SW 1271 (cell line): Measurements from ENCODE around the gene ZNF148.

Source experiments
- DNase-seq, 2 experiments: peaks; one replicate each; lab custom pipeline; 2025; lab: John Stamatoyannopoulos, UW

Gene ZNF148

DNA sequence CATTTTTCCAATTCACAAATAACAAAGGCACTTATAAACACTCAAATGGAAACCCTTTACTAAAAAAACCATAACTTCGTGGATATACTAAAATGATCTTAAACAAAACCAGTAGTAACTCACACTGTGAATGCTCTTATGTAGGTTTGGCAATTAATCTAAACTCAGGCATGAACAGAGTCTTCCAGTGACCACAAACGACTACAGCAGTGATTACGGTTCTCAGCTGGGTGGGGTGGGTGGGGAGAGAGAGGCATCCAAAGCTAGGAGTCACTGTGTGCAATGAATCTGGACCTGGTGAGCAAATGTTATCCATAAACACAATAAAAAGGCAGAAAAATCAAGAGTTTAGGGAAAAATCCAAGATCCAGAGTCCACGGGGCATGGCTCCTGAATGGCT, 183.9 kb downstream of the ZNF148 start:
- no peak for DNase-seq

DNA sequence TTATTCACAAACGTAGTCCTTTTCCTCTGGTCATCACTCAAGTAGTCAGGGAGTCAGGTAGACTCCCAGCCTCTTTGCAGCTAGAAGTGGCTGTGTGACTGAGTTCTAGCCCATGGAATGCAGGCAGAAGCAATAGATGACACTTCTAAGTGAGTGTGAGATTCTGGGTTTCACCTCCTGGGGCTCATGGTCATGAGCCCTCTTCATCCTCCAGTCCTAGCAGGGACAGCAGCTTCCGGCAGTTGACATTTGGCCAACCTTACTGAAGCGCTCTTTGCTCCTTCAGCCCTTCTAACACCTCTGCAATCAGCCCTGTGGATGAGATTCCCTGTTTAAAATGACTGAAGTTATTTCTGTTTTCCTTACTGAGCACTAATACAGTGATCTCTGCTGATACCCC, 184.3 kb downstream of the ZNF148 start:
- no peak for DNase-seq

DNA sequence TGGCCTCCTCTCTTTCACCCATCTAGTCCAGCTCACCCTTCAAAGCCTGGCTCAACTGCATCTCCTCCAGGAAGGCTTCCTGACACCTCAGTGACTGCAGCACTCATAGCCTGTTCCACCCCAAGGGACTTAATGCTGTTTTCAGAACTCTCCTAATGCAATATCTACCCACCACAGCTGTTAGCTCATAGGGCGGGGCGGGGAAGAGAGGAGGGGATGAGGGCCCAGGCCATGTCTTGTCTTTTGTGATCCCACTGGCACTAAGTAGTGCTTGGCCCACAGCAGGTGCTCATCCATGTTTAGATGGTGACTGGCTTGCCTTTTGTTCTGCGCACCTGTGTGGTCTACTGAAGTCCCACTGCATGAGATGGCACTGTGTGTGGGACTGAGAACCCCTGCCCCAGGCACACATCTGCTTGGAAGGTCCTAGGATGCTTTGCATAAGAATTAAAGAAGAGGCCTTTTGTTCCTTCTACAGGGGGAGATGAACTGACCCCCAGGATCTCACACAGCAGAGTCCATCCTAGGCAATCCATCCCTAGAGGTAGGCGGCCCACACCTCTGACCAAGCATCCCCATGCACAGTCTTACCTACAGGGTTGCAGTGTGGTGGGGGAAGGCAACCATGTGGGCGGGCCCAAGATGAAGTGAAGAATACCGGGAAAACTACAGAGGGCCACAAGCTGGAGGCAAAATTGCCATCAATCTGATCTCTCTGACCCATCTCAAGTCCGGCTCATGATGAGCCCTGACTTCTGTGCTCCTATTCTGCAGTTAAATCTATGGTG, 185.6 kb downstream of the ZNF148 start:
- no peak for DNase-seq

DNA sequence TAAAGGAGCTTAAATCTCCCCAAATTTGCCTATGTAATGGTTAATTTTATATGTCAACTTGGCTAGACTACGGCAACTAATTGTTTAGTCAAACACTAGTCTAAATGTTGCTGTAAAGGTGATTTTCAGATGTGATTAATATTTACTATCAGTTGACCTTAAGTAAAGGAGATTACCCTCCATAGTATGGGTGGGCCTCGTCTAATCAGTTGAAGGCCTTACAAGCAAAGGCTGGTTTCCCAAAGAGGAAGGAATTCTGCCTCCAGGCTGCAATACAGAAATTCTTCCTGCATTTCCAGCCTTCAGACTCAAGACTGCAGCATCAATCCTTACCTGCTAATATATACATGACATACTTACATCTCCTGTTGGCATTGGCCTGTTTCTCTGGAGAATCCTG, 186.2 kb downstream of the ZNF148 start:
- DNase-seq: no peak

DNA sequence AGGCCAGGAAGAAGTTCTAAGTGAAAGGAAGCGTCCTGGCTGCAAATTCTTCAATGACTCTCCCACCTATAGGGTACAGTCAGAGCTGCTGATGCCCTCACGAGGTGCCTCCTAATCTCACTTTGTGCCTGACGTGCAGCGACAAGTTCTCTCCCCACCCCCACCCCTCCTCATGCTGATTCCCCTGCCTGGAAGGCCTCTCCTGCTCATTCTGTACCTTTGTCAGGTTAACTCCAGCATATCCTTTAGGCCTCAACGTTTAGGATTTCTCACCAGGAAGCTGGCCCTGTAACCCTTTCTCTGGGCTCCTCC, 187.6 kb downstream of the ZNF148 start:
- no peak for DNase-seq

DNA sequence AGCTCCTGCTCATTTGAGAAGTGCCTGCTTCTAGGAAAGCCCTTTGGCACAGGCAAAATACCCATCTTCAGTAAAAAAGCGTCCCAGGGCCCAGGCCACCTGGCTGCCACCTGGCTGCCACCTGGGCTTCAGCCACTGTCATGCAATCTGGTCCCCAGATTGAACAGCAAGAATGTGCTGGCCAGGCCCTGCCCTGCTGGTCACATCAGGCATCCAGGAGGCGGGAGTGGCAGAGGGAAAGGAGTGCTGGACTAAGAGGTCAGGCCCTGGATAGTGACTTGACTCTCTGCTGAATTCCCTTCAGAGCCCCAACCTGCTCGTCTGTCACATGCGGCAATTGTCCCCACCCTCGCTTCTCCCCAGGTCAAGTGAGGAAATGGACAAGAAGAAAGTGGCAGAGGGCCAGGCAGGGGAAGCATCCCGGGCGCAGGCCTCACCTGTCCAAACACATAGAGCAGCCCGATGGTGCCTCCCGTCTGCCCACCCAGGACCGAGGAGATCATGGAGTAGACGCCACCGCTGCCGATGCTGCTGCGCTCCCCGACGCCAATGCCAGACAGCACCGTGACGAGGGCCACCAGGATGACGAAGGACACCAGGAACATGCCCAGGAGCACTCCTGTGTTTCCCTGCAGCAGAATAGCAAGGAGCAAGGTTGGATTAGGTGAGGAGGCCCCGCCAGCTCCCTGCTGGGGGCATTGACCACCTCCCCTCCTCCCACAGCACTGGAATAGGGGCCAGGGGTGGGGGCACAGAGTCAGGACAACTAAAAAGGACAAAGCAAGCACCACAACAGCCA, 188.1 kb downstream of the ZNF148 start:
- no peak for DNase-seq

DNA sequence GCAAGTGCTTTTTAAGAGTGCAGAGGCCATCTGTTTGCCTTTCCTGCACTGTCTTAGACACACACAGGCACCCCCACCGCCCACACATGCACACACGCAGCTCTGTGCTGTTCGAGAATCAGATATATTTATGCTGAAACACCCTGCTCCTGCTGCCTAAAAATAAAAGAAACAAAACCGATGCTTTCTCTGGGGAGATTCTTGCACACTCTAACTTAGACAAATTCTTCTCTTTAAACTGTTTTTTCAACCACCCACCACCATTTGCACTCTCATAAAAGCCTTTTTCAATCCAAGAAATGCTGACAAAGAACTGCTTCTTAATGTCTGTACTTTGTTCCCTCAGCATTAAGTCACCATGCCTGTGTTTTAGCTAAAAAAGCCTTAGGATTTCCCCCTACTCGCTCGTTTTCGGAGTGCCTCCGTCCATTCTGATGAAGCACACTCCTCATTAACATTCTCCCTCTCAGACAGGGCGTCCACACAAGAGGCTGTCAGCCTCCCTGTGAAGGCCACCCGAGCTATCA, 188.8 kb downstream of the ZNF148 start:
- no peak for DNase-seq

DNA sequence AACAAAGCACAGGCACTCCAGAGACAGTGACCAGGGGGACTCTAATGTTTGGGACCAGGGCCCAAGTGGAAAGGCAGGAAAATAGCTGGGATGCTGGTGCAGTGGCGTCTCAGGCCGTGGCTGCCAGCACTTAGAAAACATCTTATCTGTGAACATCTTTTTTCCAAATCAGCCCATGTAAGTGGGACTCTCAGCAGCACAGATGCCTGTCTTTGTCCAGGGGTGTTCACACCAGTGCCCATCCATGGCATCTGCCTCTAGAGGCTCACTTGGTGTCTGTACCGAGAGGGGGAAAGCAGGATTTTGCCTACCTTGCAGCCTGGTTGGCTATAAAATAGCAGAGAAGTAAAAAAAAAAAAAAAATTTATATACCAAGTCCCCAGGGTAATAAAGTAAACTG, 189.3 kb downstream of the ZNF148 start:
- no peak for DNase-seq

DNA sequence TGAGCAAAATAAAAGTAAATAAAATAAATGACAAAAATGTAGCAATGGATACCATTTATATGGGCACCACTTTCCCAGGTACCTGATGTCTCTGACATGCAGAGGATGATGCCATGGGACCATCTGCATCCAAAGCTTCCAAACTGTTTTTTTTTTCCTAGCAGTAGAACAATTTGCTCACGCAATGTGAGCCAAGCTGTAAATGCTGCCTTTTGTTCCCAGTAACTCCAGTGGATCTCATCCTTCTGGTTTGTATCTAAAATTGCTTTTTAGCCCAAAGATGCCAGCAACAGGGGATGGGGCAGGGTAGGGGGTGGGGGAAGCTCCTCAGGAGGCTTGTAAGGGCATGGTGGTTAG, 195.3 kb downstream of the ZNF148 start:
- DNase-seq: no peak

DNA sequence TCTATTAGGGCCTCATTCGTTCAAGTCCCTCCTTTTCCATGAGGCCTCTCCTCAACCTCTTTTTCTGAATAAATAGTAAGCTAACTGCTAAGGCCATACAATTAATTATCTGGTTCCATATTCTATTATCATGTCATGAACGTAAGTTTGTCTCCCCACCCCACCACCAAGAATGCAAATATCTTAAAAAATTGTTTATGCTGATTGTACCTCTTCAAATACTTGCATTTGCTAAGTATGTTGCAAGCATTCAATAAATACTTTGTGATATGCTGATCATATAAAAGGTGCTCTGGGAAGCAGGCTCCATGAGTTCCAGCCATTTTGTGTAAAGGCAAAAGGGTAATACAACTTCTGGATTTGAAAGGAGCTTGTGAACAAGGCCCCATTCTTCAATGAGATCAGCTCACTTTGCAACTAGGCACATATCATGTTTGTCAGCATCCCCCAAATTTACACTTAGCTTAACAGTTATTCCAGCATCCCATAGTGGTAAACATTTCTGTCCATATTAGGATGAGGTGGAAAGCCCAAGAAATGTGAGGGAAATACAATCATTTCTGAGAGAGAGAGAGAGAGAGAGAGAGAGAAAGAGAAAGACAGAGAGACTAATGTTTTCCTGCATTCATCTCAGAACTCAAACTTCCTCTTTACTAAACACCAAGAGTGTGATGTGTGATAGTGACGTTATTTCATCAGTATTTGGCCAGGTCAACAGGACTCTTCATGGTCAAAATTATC, 195.8 kb downstream of the ZNF148 start:
- no peak for DNase-seq

DNA sequence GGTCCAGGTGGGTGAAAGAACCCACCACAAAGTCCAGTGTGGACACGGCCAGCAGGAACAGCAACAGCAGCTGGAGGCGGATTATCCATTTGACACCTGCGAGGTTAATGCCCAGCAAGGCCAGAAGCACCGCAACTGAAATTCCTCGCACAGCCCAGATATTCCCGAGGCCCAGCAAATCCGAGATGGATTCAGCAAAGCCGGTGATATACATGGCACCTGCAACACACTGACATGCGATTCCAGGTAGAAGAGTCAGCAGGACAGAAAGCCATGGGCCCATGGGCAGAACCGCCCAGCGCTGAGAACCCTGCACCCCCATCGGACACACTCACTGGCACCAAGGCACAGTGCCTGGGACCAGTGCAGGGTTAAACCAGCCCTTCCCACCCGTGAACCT, 197.4 kb downstream of the ZNF148 start:
- DNase-seq: no peak
